Gastrocnemius medialis (tissue), 4 donors: ENCODE data around the gene ASAP3. TPM values are rescaled to one million over a fixed set of nuclear protein-coding genes. Genes with fewer than 3 reads are reported as not detected.

Experiments used
- ATAC-seq, 2 donors: fragments of 150-250 bp; one replicate each; pipeline ENCODE4 v1.9.1; 2016
- DNase-seq, 2 donors: peaks; one replicate each; pipeline ENCODE4 v3.0.0-alpha.2; 2019
- H3K27ac ChIP-seq, 4 donors: fragments of 200-600 bp; sonication (generic); 1 replicate in 1 of 4; 2 replicates in 3 of 4; pipeline ENCODE4 v1.5.1; 2016 to 2018; ENCODE audit warnings: mild to moderate bottlenecking in 2 of 4, moderate library complexity in 1 of 4
- H3K27me3 ChIP-seq, 3 donors: fragments of 200-600 bp; sonication (generic) in 2 of 3; 1 replicate in 1 of 3; 2 replicates in 2 of 3; pipeline versions ENCODE4 v1.5.1 to v1.6.0; 2016 to 2019; ENCODE audit warnings: mild to moderate bottlenecking in 1 of 3, moderate library complexity in 1 of 3
- H3K36me3 ChIP-seq, 2 donors: fragments of 200-600 bp; sonication (generic) in 1 of 2; one replicate each; pipeline ENCODE4 v1.5.1; 2017 to 2018
- H3K4me1 ChIP-seq, 2 donors: fragments of 200-600 bp; sonication (generic) in 1 of 2; one replicate each; pipeline ENCODE4 v1.5.1; 2016 to 2017; ENCODE audit warnings: mild to moderate bottlenecking in 2 of 2
- H3K4me3 ChIP-seq, 4 donors: fragments of 200-600 bp; sonication (generic) in 3 of 4; 1 replicate in 1 of 4; 2 replicates in 3 of 4; pipeline ENCODE4 v1.5.1; 2016 to 2019; ENCODE audit warnings: mild to moderate bottlenecking in 2 of 4
- H3K9me3 ChIP-seq, 3 donors: fragments of 200-600 bp; sonication (generic) in 2 of 3; 1 replicate in 1 of 3; 2 replicates in 2 of 3; pipeline ENCODE4 v1.5.1; 2016 to 2019
- POLR2A ChIP-seq, 2 donors: fragments of 450-650 bp; IDR thresholded peaks; one replicate each; pipeline ENCODE4 v1.6.1; 2017; ENCODE audit warnings: antibody characterized with exemption in 2 of 2, mild to moderate bottlenecking in 2 of 2, moderate library complexity in 2 of 2
- in situ Hi-C, 4 donors: fragments of 200-750 bp; cut with MboI; loops; one replicate each; pipeline versions ENCODE4 v1.15.0 to v1.8.0; 2017; ENCODE audit warnings: low sequenced_read_pairs in 4 of 4
- intact Hi-C: fragments of 100-400 bp; cut with DNase I; formaldehyde crosslinking; loops from one replicate; pipeline ENCODE4 v1.15.1; 2023; ENCODE audit warnings: low total_unique reads
- total RNA-seq, 4 donors: library from RNA; depleted of rRNA; stranded (reverse); fragments of >200 nt; gene quantifications; one replicate each; pipeline versions ENCODE4 v1.1.0 to v1.2.3, GENCODE V29; 2016
- TF ChIP-seq, protein P1 (sequence below), 5 experiments: fragments of 450-650 bp in 3 of 5; fragments of 200-600 bp in 2 of 5; sonication (generic) in 2 of 5; IDR thresholded peaks in 4 of 5; conservative IDR thresholded peaks in 1 of 5; 1 replicate in 4 of 5; 2 replicates in 1 of 5; pipeline ENCODE4 v1.5.1; 2016 to 2019; ENCODE audit warnings: antibody characterized with exemption in 5 of 5, mild to moderate bottlenecking in 3 of 5, moderate library complexity in 3 of 5

ASAP3 gene
- total RNA-seq, 4 donors from 2014 or later = 55.5 to 129 (median 93.2) TPM

DNA sequence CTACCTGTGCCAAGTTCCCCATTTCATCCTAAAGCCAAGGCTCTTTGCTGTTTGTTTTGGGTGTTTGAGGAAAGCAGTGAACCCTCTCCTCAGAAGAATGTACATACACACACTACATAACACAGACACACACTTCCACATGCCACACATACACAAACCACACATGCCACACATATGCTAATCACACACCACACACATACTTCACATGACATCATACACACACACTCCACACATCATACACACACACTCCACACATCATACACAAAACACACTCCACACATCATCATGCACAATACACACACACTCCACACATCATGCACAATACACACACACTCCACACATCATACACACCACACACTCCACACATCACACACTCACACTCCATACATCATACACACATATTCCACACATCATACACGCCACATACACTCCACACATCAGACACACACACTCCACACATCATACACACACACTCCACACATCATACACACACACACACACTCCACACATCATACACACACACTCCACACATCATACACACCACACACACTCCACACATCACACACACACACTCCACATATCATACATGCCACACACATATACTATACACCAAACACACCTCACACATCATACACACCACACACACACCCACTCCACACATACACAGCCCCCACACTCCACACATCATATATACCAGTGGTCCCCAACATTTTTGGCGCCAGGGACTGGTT, 91.7 kb downstream of the ASAP3 start:
- H3K36me3 ChIP-seq = peaks cover 0 to 5% of the 10 kb centered on the region in 2 donors
- no peaks in the 10 kb centered on the region for H3K9me3 ChIP-seq
- H3K4me3 ChIP-seq = no peak overlapping the region
- H3K27ac ChIP-seq = no peak overlapping the region
- no peak for TF ChIP-seq POLR2A (IDR thresholded peaks at IDR 0.05)
- TF ChIP-seq, protein P1, sequence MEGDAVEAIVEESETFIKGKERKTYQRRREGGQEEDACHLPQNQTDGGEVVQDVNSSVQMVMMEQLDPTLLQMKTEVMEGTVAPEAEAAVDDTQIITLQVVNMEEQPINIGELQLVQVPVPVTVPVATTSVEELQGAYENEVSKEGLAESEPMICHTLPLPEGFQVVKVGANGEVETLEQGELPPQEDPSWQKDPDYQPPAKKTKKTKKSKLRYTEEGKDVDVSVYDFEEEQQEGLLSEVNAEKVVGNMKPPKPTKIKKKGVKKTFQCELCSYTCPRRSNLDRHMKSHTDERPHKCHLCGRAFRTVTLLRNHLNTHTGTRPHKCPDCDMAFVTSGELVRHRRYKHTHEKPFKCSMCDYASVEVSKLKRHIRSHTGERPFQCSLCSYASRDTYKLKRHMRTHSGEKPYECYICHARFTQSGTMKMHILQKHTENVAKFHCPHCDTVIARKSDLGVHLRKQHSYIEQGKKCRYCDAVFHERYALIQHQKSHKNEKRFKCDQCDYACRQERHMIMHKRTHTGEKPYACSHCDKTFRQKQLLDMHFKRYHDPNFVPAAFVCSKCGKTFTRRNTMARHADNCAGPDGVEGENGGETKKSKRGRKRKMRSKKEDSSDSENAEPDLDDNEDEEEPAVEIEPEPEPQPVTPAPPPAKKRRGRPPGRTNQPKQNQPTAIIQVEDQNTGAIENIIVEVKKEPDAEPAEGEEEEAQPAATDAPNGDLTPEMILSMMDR (IDR thresholded peaks at IDR 0.05 in 4 of 5, conservative IDR thresholded peaks at IDR 0.05 in 1 of 5) = no peak
- ATAC-seq = no peak
- intact Hi-C loops = no loop called here
- DNase-seq = no peak
- H3K27me3 ChIP-seq = no peaks in the 10 kb centered on the region
- in situ Hi-C loops = no loop called here
- H3K4me1 ChIP-seq = peaks cover 7 to 15% of the 10 kb centered on the region in 2 donors

- Histone ChIP-seq H3K4me1 (peaks cover 2 to 9% of the 10 kb centered on the region in 2 donors), H3K36me3 (peaks cover 0 to 4% of the 10 kb centered on the region in 2 donors), H3K9me3 (no peaks in the 10 kb centered on the region), H3K27me3 (no peaks in the 10 kb centered on the region), H3K4me3 (no peak overlapping the region), H3K27ac (no peak overlapping the region)
- DNase-seq (no peak), ATAC-seq (no peak)
- intact Hi-C loops (no loop called here), in situ Hi-C loops (no loop called here)
- no peak for TF ChIP-seq POLR2A (IDR thresholded peaks at IDR 0.05)
- TF ChIP-seq, protein P1 (IDR thresholded peaks at IDR 0.05 in 4 of 5, conservative IDR thresholded peaks at IDR 0.05 in 1 of 5) = no peak
Observed at GRCh38 chr1:23389837-23390321, 94.1 kb downstream of the ASAP3 start.

DNA sequence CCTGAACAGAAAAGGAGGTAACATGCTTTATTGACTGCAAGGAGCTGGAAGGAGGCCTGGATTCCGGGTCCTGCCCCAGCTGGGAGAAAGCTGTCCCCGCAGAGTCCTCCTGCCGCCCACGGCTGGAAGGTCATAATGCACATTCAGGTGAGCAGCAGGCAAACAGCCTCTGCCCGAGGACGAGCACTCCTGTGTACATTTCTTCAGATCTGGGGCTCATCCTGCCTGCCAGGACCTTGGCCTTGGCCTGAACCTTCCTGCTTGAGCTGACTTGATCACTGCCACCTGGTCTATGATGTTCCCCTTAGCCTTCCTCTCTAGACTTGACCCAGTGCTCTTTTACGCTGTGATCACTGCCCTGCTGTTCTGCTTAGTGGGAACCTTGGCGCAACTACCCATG, 96.5 kb downstream of the ASAP3 start:
- in situ Hi-C loops = no loop called here
- no peaks in the 10 kb centered on the region for H3K9me3 ChIP-seq

DNA sequence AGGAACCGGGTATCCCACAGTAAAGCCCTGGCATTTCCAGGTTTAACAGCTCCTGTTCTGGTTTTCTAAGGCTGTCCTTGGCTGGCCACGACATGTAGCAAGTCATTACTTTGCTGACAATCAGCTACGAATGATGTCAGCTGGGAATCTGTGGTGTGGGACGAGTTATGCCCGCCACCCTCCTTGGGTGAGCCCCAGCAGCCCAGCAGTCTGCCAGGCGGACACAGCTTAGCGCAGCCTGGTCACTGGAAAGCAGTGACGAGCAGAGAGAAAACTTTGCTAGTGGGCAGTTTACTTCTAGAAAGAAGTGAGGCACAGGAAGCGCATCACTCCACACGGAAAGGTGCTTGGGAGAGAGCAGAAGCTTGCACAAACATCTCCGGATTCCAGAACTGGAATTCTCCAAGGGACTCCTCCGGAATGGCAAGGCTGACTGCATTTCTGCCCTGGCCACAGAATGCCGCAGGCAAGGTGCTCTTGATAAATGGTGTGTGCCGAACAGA, 98.8 kb downstream of the ASAP3 start:
- Histone ChIP-seq H3K27ac (peak overlapping the region in 2 of 4 donors; percentile 66 to 72), H3K9me3 (no peaks in the 10 kb centered on the region), H3K4me3 (no peak overlapping the region), H3K27me3 (no peaks in the 10 kb centered on the region), H3K36me3 (peaks cover 0 to 29% of the 10 kb centered on the region in 2 donors), H3K4me1 (peaks cover 5 to 14% of the 10 kb centered on the region in 2 donors)
- TF ChIP-seq, protein P1 (IDR thresholded peaks at IDR 0.05 in 4 of 5, conservative IDR thresholded peaks at IDR 0.05 in 1 of 5) = no peak
- TF ChIP-seq POLR2A (IDR thresholded peaks at IDR 0.05) = no peak
- in situ Hi-C loops = no loop called here
- intact Hi-C loops = no loop called here
- no peak for ATAC-seq
- no peak for DNase-seq

More for the DNA sequence above, 96.5 kb downstream of the ASAP3 start:
- Histone ChIP-seq H3K4me1 (peaks cover 5 to 14% of the 10 kb centered on the region in 2 donors), H3K27ac (no peak overlapping the region), H3K36me3 (peaks cover 0 to 19% of the 10 kb centered on the region in 2 donors), H3K27me3 (no peaks in the 10 kb centered on the region), H3K4me3 (no peak overlapping the region)
- no peak for ATAC-seq
- intact Hi-C loops = no loop called here
- TF ChIP-seq, protein P1 (IDR thresholded peaks at IDR 0.05 in 4 of 5, conservative IDR thresholded peaks at IDR 0.05 in 1 of 5) = no peak
- TF ChIP-seq POLR2A (IDR thresholded peaks at IDR 0.05) = no peak
- DNase-seq = no peak
